HAP-1 (cell line): Measurements from ENCODE around the gene ELMO1.

Experiments used
- DNase-seq, 2 experiments: peaks; one replicate each; pipeline ENCODE4 v3.0.0-alpha.2; 2016 to 2020; ENCODE audit warnings: low spot score in 2 of 2
- H3K27me3 ChIP-seq: fragments of 250-450 bp; sonication (Bioruptor Pico); 2 replicates; pipeline ENCODE4 v1.5.1; 2020; ENCODE audit warnings: low read depth, mild to moderate bottlenecking, moderate library complexity
- H3K36me3 ChIP-seq: fragments of 250-450 bp; sonication (Bioruptor Pico); replicated peaks from 2 replicates; pipeline ENCODE4 v1.5.1; 2020; ENCODE audit warnings: mild to moderate bottlenecking
- H3K4me1 ChIP-seq: fragments of 250-450 bp; sonication (Bioruptor Pico); 2 replicates; pipeline ENCODE4 v1.5.1; 2020; ENCODE audit warnings: mild to moderate bottlenecking
- H3K4me3 ChIP-seq: fragments of 250-450 bp; sonication (Bioruptor Pico); 2 replicates; pipeline ENCODE4 v1.5.1; 2020; ENCODE audit warnings: mild to moderate bottlenecking, moderate library complexity
- H3K9me3 ChIP-seq: fragments of 250-450 bp; sonication (Bioruptor Pico); 2 replicates; pipeline ENCODE4 v1.5.1; 2020; ENCODE audit warnings: mild to moderate bottlenecking, moderate library complexity
- in situ Hi-C: fragments of 300-500 bp; cut with MboI; formaldehyde crosslinking; loops from 3 replicates; pipeline ENCODE4 v1.14.3; 2020; ENCODE audit warnings: low sequenced_read_pairs, inconsistent platforms, mixed read lengths

ELMO1 gene

GRCh38 chr7:37356911-37357636 is 91.6 kb downstream of the ELMO1 start:
- Histone ChIP-seq H3K4me3 (no peak overlapping the region), H3K36me3 (no peaks in the 10 kb centered on the region), H3K4me1 (no peaks in the 10 kb centered on the region), H3K9me3 (no peaks in the 10 kb centered on the region), H3K27me3 (0 out of 2 replicates have a peak, but pooled peaks cover 3% of the 10 kb centered on the region)
- no peak for DNase-seq
- in situ Hi-C loops, result no loop called here

- Histone ChIP-seq H3K4me1 (no peaks in the 10 kb centered on the region), H3K27me3 (0 out of 2 replicates have a peak, but pooled peaks cover 3% of the 10 kb centered on the region), H3K36me3 (no peaks in the 10 kb centered on the region), H3K4me3 (no peak overlapping the region), H3K9me3 (no peaks in the 10 kb centered on the region)
- in situ Hi-C loops, result no loop called here
- no peak for DNase-seq
These were observed 94.0 kb downstream of the ELMO1 start for GRCh38 chr7:37354656-37355131.

- Histone ChIP-seq H3K36me3 (no peaks in the 10 kb centered on the region), H3K4me3 (no peak overlapping the region; the same call in 1 of the 2 replicates), H3K4me1 (no peaks in the 10 kb centered on the region), H3K27me3 (0 out of 2 replicates have a peak, but pooled peaks cover 3% of the 10 kb centered on the region), H3K9me3 (no peaks in the 10 kb centered on the region)
- in situ Hi-C loops, result no loop called here
- DNase-seq, result no peak
These were observed 94.6 kb downstream of the ELMO1 start for GRCh38 chr7:37353949-37354655.

GRCh38 chr7:37352974-37353948 is 95.4 kb downstream of the ELMO1 start:
- 0 out of 2 replicates have a peak, but pooled peaks cover 3% of the 10 kb centered on the region for H3K27me3 ChIP-seq
- in situ Hi-C loops, result no loop called here
- H3K9me3 ChIP-seq, result no peaks in the 10 kb centered on the region
- H3K36me3 ChIP-seq, result no peaks in the 10 kb centered on the region
- H3K4me3 ChIP-seq, result peak overlapping the region; percentile 26
- DNase-seq, result peak; percentile 56 to 65
- H3K4me1 ChIP-seq, result no peaks in the 10 kb centered on the region

GRCh38 chr7:37352251-37352880 is 96.3 kb downstream of the ELMO1 start:
- Histone ChIP-seq H3K27me3 (0 out of 2 replicates have a peak, but pooled peaks cover 3% of the 10 kb centered on the region), H3K4me3 (no peak overlapping the region), H3K9me3 (no peaks in the 10 kb centered on the region), H3K4me1 (no peaks in the 10 kb centered on the region), H3K36me3 (no peaks in the 10 kb centered on the region)
- in situ Hi-C loops, result no loop called here
- DNase-seq, result no peak

GRCh38 chr7:37351716-37352115 is 96.9 kb downstream of the ELMO1 start:
- H3K4me3 ChIP-seq, result no peak overlapping the region
- in situ Hi-C loops, result no loop called here
- no peaks in the 10 kb centered on the region for H3K36me3 ChIP-seq
- 0 out of 2 replicates have a peak, but pooled peaks cover 3% of the 10 kb centered on the region for H3K27me3 ChIP-seq
- H3K4me1 ChIP-seq, result no peaks in the 10 kb centered on the region
- no peak for DNase-seq
- no peaks in the 10 kb centered on the region for H3K9me3 ChIP-seq

- Histone ChIP-seq H3K36me3 (no peaks in the 10 kb centered on the region), H3K9me3 (no peaks in the 10 kb centered on the region), H3K4me3 (no peak overlapping the region), H3K4me1 (no peaks in the 10 kb centered on the region), H3K27me3 (0 out of 2 replicates have a peak, but pooled peaks cover 3% of the 10 kb centered on the region)
- in situ Hi-C loops, result no loop called here
- no peak for DNase-seq
These were observed 98.6 kb downstream of the ELMO1 start for GRCh38 chr7:37349979-37350590.

GRCh38 chr7:37348982-37349381 is 99.7 kb downstream of the ELMO1 start:
- 0 out of 2 replicates have a peak, but pooled peaks cover 3% of the 10 kb centered on the region for H3K27me3 ChIP-seq
- no peaks in the 10 kb centered on the region for H3K4me1 ChIP-seq
- no peak for DNase-seq
- no peaks in the 10 kb centered on the region for H3K9me3 ChIP-seq
- H3K36me3 ChIP-seq, result no peaks in the 10 kb centered on the region
- no peak overlapping the region for H3K4me3 ChIP-seq
- in situ Hi-C loops, result no loop called here

- Histone ChIP-seq H3K27me3 (no peaks in the 10 kb centered on the region), H3K4me1 (no peaks in the 10 kb centered on the region), H3K36me3 (no peaks in the 10 kb centered on the region), H3K4me3 (no peak overlapping the region), H3K9me3 (no peaks in the 10 kb centered on the region)
- in situ Hi-C loops, result no loop called here
- no peak for DNase-seq
These were observed 101.9 kb downstream of the ELMO1 start for GRCh38 chr7:37346761-37347160.

GRCh38 chr7:37344886-37345579 is 103.6 kb downstream of the ELMO1 start:
- in situ Hi-C loops, result no loop called here
- Histone ChIP-seq H3K9me3 (no peaks in the 10 kb centered on the region), H3K4me1 (no peaks in the 10 kb centered on the region), H3K4me3 (no peak overlapping the region), H3K27me3 (no peaks in the 10 kb centered on the region), H3K36me3 (no peaks in the 10 kb centered on the region)
- no peak for DNase-seq

GRCh38 chr7:37342688-37343471 is 105.8 kb downstream of the ELMO1 start:
- no peaks in the 10 kb centered on the region for H3K27me3 ChIP-seq
- DNase-seq, result no peak
- in situ Hi-C loops, result no loop called here
- H3K9me3 ChIP-seq, result no peaks in the 10 kb centered on the region
- H3K4me3 ChIP-seq, result no peak overlapping the region
- H3K4me1 ChIP-seq, result no peaks in the 10 kb centered on the region
- H3K36me3 ChIP-seq, result no peaks in the 10 kb centered on the region
